ENCODE measurements around the gene ENAH.
"Not testable (repeated sequence)": the region's sequence is repeated elsewhere in the genome, so short reads cannot be mapped to it uniquely, and the experiment has no call there.

The ENAH gene

DNA sequence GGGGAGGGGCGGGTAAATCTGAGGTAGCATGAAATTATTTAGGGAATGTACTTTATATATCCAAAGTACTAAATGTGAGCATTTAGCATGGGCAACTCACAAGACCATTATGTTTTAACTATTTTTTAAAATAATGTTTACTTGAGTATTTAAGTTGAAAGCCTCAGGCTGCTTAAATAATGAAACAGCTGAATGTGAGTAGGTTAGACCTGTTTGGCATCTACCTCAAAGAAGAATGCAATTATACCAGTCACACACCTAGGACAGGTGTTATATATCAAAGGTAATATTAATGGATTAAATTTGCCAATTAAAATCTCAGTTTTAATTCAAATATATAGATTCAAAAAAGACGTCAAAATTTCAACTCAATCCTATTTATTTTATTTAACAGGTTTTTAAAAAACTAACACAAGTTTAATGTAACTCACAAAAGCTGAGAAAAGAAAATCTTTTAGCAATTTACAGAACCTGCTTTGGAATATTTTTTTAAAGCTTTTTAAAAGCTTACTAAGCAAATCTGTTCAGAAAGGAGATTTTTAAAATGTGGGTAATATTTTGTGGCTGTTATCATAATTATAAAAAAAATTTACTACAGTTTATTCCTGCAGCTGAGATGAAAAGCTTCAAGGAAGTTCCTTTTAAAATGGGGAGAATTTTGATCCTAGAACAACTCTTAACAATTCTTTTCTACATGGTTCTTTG, 120.5 kb downstream of the ENAH start:
- no peak for DNase-seq

GRCh38 chr1:225529726-225530125, 123.2 kb downstream of the ENAH start:
- no peak for DNase-seq

DNA sequence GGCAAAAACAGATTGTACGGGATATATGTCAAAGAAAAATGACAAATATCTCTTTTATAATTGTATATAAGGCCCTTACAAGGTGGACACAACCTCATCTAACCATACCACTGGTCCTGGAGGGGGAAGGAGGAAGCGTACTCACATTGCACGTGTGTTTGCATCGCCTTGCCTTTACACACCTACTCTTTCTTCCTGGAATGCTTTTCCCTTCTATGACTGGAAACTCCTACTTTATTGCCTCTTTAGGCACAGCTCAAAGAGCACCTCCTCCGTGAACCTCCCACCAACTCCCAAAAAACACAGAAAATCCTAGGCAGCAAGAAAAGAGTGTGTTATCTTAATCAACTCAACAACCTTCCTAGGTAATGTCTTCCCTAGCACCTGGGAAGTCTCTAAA, 125.3 kb downstream of the ENAH start:
- peak in 1 of 56 donors; percentile 11 for DNase-seq

GRCh38 chr1:225526878-225527277, 126.0 kb downstream of the ENAH start:
- DNase-seq: peak in 4 of 56 donors; percentile 17 to 30 (median 24)

DNA sequence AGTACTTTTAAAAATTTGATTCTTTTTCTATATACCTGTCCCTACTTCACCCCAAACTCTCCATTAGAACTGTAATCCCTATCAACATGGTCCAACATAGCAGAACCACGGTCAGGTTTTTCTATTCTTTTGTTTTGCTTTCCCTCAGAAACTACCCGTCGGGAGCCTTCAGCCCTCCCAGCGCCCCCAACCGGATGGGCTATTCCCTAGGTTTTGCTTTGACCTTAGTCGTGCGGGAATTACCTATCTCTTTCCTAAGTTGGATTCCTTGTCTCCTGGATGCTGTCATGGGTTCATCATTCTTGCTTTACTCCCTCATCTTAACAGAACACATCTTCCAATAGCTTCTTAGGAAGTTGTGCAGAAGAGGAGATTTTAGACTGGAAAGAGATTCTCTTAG, 127.5 kb downstream of the ENAH start:
- DNase-seq: no peak

DNA sequence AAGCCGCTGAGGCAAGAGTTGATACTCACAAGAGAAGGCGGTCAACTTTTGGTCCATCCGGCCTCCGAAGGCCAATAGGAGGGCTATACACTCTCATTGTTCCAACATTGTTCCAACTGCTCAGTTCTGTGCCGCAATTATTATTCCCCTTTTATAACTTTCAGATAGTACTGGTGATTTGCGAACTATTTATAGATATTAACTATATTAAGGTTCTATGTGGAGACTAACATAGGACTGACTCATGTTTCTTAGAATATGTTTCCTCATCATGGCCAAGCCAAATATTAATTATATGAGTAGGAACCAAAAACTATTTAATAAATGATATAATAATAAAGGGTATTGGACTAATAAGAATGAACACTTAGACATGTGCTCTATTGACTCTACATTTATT, 128.4 kb downstream of the ENAH start:
- DNase-seq: no peak

GRCh38 chr1:225523263-225523950, 129.5 kb downstream of the ENAH start:
- DNase-seq: no peak

- DNase-seq: no peak
Measured at GRCh38 chr1:225522588-225523262, 130.2 kb downstream of the ENAH start.

GRCh38 chr1:225520587-225521227, 132.2 kb downstream of the ENAH start:
- no peak for DNase-seq

- peak in 11 of 56 donors; percentile 13 to 47 (median 30) for DNase-seq
Measured at GRCh38 chr1:225519166-225519863, 133.6 kb downstream of the ENAH start.

DNA sequence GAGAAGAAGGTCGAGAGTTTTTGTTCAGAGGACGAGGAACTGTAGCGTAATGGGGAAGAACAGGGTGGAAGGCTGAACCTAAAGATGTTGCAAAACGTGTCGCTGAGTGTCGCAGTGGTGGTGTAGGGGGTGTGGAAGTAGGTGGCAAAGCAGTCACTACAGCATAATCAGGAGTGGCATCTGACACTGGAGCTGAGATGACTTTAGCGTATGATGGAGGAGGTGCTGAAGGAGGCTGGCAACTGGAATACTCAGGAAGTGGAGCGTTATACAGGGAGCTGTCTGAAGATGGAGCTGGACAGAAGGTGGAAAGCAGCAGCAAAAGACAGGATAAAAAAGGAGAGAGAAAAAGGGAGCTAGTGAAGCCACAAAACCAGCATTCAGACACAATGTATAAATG, 135.2 kb downstream of the ENAH start:
- peak in 6 of 56 donors; percentile 8 to 49 (median 28) for DNase-seq

- DNase-seq: peak in 6 of 56 donors; percentile 18 to 49 (median 34)
Measured at GRCh38 chr1:225517221-225517620, 135.7 kb downstream of the ENAH start.

- DNase-seq: peak in 2 of 56 donors; percentile 11 to 17
Measured at GRCh38 chr1:225514671-225515081, 138.2 kb downstream of the ENAH start.

DNA sequence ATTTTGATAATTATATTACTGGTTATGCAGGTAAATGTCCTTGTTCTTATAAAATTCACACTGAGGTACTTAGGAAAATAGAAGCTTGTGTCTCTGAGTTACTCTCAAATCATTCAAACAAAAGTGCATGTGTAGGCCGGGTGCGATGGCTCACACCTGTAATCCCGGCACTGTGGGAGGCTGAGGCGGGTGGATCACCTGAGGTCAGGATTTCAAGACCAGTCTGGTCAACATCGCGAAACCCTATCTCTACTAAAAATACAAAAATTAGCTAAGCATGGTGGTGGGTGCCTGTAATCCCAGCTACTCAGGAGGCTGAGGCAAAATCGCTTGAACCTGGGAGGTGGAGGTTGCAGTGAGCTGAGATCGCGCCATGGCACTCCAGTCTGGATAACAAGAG, 139.3 kb downstream of the ENAH start:
- DNase-seq: not testable (repeated sequence)

- no peak for DNase-seq
Measured at GRCh38 chr1:225511828-225512381, 141.0 kb downstream of the ENAH start.

- not testable (repeated sequence) for DNase-seq
Measured at GRCh38 chr1:225510740-225511139, 142.2 kb downstream of the ENAH start.

- DNase-seq: no peak
Measured at GRCh38 chr1:225509770-225510169, 143.2 kb downstream of the ENAH start.

DNA sequence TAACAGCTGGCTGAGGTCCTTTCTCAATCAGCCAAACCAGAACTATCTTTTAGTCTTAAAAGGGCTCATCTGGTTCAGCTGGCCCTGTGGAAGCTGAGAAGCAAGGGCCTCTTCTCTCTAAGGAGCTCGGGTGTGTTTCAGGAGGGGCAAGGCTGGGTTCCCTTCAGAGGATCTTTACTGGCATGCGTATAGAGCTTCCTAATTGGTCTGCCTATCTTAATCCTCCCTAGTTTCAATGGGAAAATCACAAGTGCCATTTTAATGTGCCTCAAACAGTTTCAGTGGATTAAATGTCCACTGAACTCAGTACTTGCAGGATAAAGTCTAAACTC, 143.6 kb downstream of the ENAH start:
- DNase-seq: no peak

- DNase-seq: peak in 27 of 56 donors; percentile 10 to 71 (median 39)
Measured at GRCh38 chr1:225508538-225509375, 144.2 kb downstream of the ENAH start.

- DNase-seq: no peak
Measured at GRCh38 chr1:225506727-225507126, 146.2 kb downstream of the ENAH start.
